H1 (cell line): ENCODE data around the gene ZCWPW2. TPM values are rescaled to one million over a fixed set of nuclear protein-coding genes. Genes with fewer than 3 reads are reported as not detected.

Experiments
- CTCF ChIA-PET: fragments of 300-600 bp; sonication (Branson Sonifier 250); formaldehyde crosslinking; loops from one replicate; lab custom pipeline; 2021; ENCODE audit not compliant: partially characterized antibody; lab: Charles Lee
- POLR2A ChIA-PET: fragments of 300-600 bp; sonication (Branson Sonifier 250); formaldehyde crosslinking; loops from one replicate; lab custom pipeline; 2021; ENCODE audit warnings: inconsistent platforms; ENCODE audit not compliant: partially characterized antibody; lab: Charles Lee
- DNase-seq, 2 experiments: peaks; one replicate each; pipeline versions ENCODE4 v3.0.0 to v3.0.0-alpha.2; 2010 to 2022; ENCODE audit warnings: low spot score in 2 of 2, low read depth in 1 of 2, mixed read lengths in 1 of 2
- FAIRE-seq: peaks from 2 replicates; lab custom pipeline; 2011; peaks lifted over from hg19 to GRCh38; lab: Jason Lieb, UNC
- H2AFZ ChIP-seq: 2 replicates; pipeline ENCODE4 v1.8.1; 2012; ENCODE audit warnings: low read length, inconsistent platforms
- H2AK5ac ChIP-seq: 2 replicates; pipeline ENCODE4 v1.6.1; 2013; ENCODE audit warnings: low read depth, low read length
- H2BK120ac ChIP-seq: replicated peaks from 2 replicates; pipeline ENCODE3; 2013; ENCODE audit warnings: low read depth, low read length, inconsistent platforms
- H2BK12ac ChIP-seq: 2 replicates; pipeline ENCODE4 v1.6.1; 2013; ENCODE audit warnings: low read depth, low read length
- H2BK15ac ChIP-seq: 2 replicates; pipeline ENCODE4 v1.6.1; 2013; ENCODE audit warnings: low read length
- H2BK20ac ChIP-seq: 2 replicates; pipeline ENCODE4 v1.6.1; 2013; ENCODE audit warnings: low read length
- H2BK5ac ChIP-seq: 2 replicates; pipeline ENCODE4 v1.6.1; 2013; ENCODE audit warnings: low read depth, low read length
- H3K14ac ChIP-seq: 2 replicates; pipeline ENCODE4 v1.6.1; 2013; ENCODE audit warnings: inconsistent platforms; ENCODE audit not compliant: insufficient read length
- H3K18ac ChIP-seq: 2 replicates; pipeline ENCODE4 v1.6.1; 2013; ENCODE audit warnings: low read length; ENCODE audit errors: extremely low read depth
- H3K23ac ChIP-seq: 2 replicates; pipeline ENCODE4 v1.6.1; 2013; ENCODE audit warnings: inconsistent platforms; ENCODE audit not compliant: insufficient read length
- H3K23me2 ChIP-seq: 2 replicates; pipeline ENCODE4 v1.6.1; 2013; ENCODE audit warnings: low read depth, low read length
- H3K27ac ChIP-seq: 2 replicates; pipeline ENCODE4 v1.6.1; 2011; ENCODE audit warnings: low read depth, low read length, inconsistent platforms
- H3K27me3 ChIP-seq, 4 experiments: replicated peaks in 1 of 4; 1 replicate in 1 of 4; 2 replicates in 3 of 4; pipeline versions ENCODE4 v1.6.1 to v1.8.1; 2011 to 2013; ENCODE audit warnings: low read length in 3 of 4, mild to moderate bottlenecking in 3 of 4, inconsistent platforms in 2 of 4, mixed read lengths in 2 of 4, moderate library complexity in 1 of 4; ENCODE audit not compliant: control insufficient read depth in 3 of 4, insufficient read depth in 3 of 4; ENCODE audit errors: extremely low read depth in 1 of 4
- H3K36me3 ChIP-seq, 4 experiments: 2 replicates each; pipeline versions ENCODE4 v1.6.1 to v1.8.1; 2011 to 2013; ENCODE audit warnings: mild to moderate bottlenecking in 4 of 4, low read length in 3 of 4, moderate library complexity in 2 of 4, control low read depth in 1 of 4, inconsistent platforms in 1 of 4; ENCODE audit not compliant: insufficient read depth in 4 of 4, control insufficient read depth in 2 of 4
- H3K4ac ChIP-seq: replicated peaks from 2 replicates; pipeline ENCODE3; 2013; ENCODE audit warnings: low read length, low read depth, mixed read lengths, inconsistent platforms; ENCODE audit not compliant: insufficient read length
- H3K4me1 ChIP-seq, 4 experiments: replicated peaks in 1 of 4; 1 replicate in 1 of 4; 2 replicates in 3 of 4; pipeline versions ENCODE4 v1.6.1 to v1.8.1; 2011 to 2013; ENCODE audit warnings: low read length in 3 of 4, inconsistent platforms in 2 of 4, mixed read lengths in 1 of 4; ENCODE audit not compliant: insufficient read depth in 4 of 4, control insufficient read depth in 3 of 4
- H3K4me2 ChIP-seq, 2 experiments: 2 replicates each; pipeline versions ENCODE4 v1.6.1 to v1.8.1; 2011 to 2013; ENCODE audit warnings: low read depth in 2 of 2, low read length in 2 of 2, control low read depth in 1 of 2, inconsistent platforms in 1 of 2, mild to moderate bottlenecking in 1 of 2; ENCODE audit not compliant: insufficient read depth in 1 of 2
- H3K4me3 ChIP-seq, 4 experiments: fragments of 200-600, 300-600 bp in 1 of 4; sonication (generic), shearing (Covaris generic), sonication (Bioruptor Twin) in 1 of 4; 2 replicates each; pipeline versions ENCODE4 v1.5.1 to v1.8.1; 2011 to 2016; ENCODE audit warnings: low read length in 4 of 4, low read depth in 3 of 4, control low read depth in 2 of 4, inconsistent platforms in 2 of 4, mild to moderate bottlenecking in 2 of 4, mixed read lengths in 1 of 4, moderate library complexity in 1 of 4; ENCODE audit not compliant: insufficient read depth in 2 of 4; ENCODE audit errors: extremely low read depth in 1 of 4
- H3K56ac ChIP-seq: replicated peaks from 2 replicates; pipeline ENCODE3; 2013; ENCODE audit warnings: low read depth, mild to moderate bottlenecking, mixed read lengths, low read length, inconsistent platforms; ENCODE audit not compliant: insufficient read length
- H3K79me1 ChIP-seq: 2 replicates; pipeline ENCODE4 v1.6.1; 2013; ENCODE audit warnings: low read depth, low read length, control low read depth
- H3K79me2 ChIP-seq, 2 experiments: 2 replicates each; pipeline versions ENCODE4 v1.6.1 to v1.8.1; 2012 to 2013; ENCODE audit warnings: low read length in 2 of 2, mild to moderate bottlenecking in 2 of 2, inconsistent platforms in 1 of 2; ENCODE audit not compliant: insufficient read depth in 2 of 2, control insufficient read depth in 1 of 2
- H3K9ac ChIP-seq, 4 experiments: replicated peaks in 1 of 4; 1 replicate in 1 of 4; 2 replicates in 3 of 4; pipeline versions ENCODE4 v1.6.1 to v1.8.1; 2011 to 2013; ENCODE audit warnings: low read depth in 3 of 4, low read length in 3 of 4, control low read depth in 2 of 4, mild to moderate bottlenecking in 2 of 4, moderate library complexity in 2 of 4, inconsistent platforms in 1 of 4; ENCODE audit errors: extremely low read depth in 1 of 4
- H3K9me3 ChIP-seq, 2 experiments: 2 replicates each; pipeline versions ENCODE4 v1.6.1 to v1.8.1; 2012 to 2013; ENCODE audit warnings: mild to moderate bottlenecking in 2 of 2, moderate library complexity in 2 of 2, control low read depth in 1 of 2, inconsistent platforms in 1 of 2, low read depth in 1 of 2, low read length in 1 of 2, mixed read lengths in 1 of 2; ENCODE audit not compliant: insufficient read depth in 2 of 2
- H4K20me1 ChIP-seq, 2 experiments: replicated peaks in 1 of 2; 2 replicates each; pipeline versions ENCODE3 to v1.8.1; 2011 to 2013; ENCODE audit warnings: inconsistent platforms in 2 of 2, low read length in 2 of 2, mild to moderate bottlenecking in 1 of 2; ENCODE audit not compliant: insufficient read depth in 2 of 2, control insufficient read depth in 1 of 2
- H4K5ac ChIP-seq: 2 replicates; pipeline ENCODE4 v1.6.1; 2013; ENCODE audit warnings: low read length, low read depth, mixed read lengths, inconsistent platforms; ENCODE audit not compliant: insufficient read length
- H4K8ac ChIP-seq: 2 replicates; pipeline ENCODE4 v1.8.0; 2013; ENCODE audit warnings: mild to moderate bottlenecking, moderate library complexity, low read length, inconsistent platforms; ENCODE audit not compliant: insufficient read depth; ENCODE audit errors: extremely low read depth
- H4K91ac ChIP-seq: replicated peaks from 2 replicates; pipeline ENCODE3; 2013; ENCODE audit warnings: low read length, mixed read lengths, inconsistent platforms; ENCODE audit not compliant: insufficient read length
- CBX5 ChIP-seq: fragments of 300-800, 300-1000 bp; sonication (generic); IDR thresholded peaks from 2 replicates; pipeline ENCODE4 v1.7.1; 2016; ENCODE audit warnings: antibody characterized with exemption, low read length, low read depth
- CREB1 ChIP-seq: IDR thresholded peaks from 2 replicates; pipeline ENCODE4 v1.6.1; 2012; ENCODE audit warnings: inconsistent platforms
- JUND ChIP-seq: IDR thresholded peaks from 2 replicates; pipeline ENCODE4 v1.6.1; 2011; ENCODE audit warnings: mild to moderate bottlenecking, improper control_type of control experiment, low read length
- KDM5A ChIP-seq: fragments of 200-600 bp; IDR thresholded peaks from 2 replicates; pipeline ENCODE4 v1.7.1; 2012; ENCODE audit warnings: mild to moderate bottlenecking, low read length, inconsistent platforms, mixed read lengths
- POU5F1 ChIP-seq: IDR thresholded peaks from 2 replicates; pipeline ENCODE4 v1.6.1; 2011; ENCODE audit warnings: low read depth, mild to moderate bottlenecking, low read length, moderate library complexity
- SAP30 ChIP-seq: fragments of 300-600 bp; sonication (generic); IDR thresholded peaks from 2 replicates; pipeline ENCODE4 v1.7.1; 2012; ENCODE audit warnings: low read length, moderate library complexity, mild to moderate bottlenecking, inconsistent platforms; ENCODE audit not compliant: insufficient read depth, insufficient replicate concordance
- SRF ChIP-seq: IDR thresholded peaks from 2 replicates; pipeline ENCODE4 v1.6.1; 2011; ENCODE audit warnings: mild to moderate bottlenecking, low read depth, low read length, moderate library complexity
- SUZ12 ChIP-seq: fragments of 200-600 bp; sonication (generic); IDR thresholded peaks from 2 replicates; pipeline ENCODE4 v1.6.1; 2012; ENCODE audit warnings: mild to moderate bottlenecking, inconsistent platforms, low read length, moderate library complexity, mixed read lengths
- TBP ChIP-seq: IDR thresholded peaks from 2 replicates; pipeline ENCODE4 v1.6.1; 2011; ENCODE audit warnings: low read depth, low read length, improper control_type of control experiment
- WGBS, 2 experiments: shearing (Covaris generic) in 1 of 2; methylation state at CpG; one replicate each; pipeline versions ENCODE4 v1.1.6 to v1.1.7; 2013 to 2015; ENCODE audit warnings: low lambda C conversion rate in 2 of 2, mixed read lengths in 2 of 2, inconsistent platforms in 1 of 2, low coverage in 1 of 2, missing lambda C conversion rate in 1 of 2; ENCODE audit not compliant: insufficient replicate concordance in 2 of 2, insufficient coverage in 1 of 2, insufficient read length in 1 of 2; ENCODE audit errors: extremely low coverage in 1 of 2, missing lambda C conversion rate in 1 of 2; 5-methylcytosine and 5-hydroxymethylcytosine counted together
- polyA plus RNA-seq, 7 experiments: library from polyadenylated mRNA; depleted of rRNA in 3 of 7; stranded (reverse) in 5 of 7; unstranded in 2 of 7; fragments of >200 nt in 5 of 7; fragments of 200-250 nt in 2 of 7; gene quantifications; 1 replicate in 5 of 7; 2 replicates in 1 of 7; 4 replicates in 1 of 7; pipeline versions ENCODE4 v1.2.1 to v1.2.3, GENCODE V29; 2011 to 2013; ENCODE audit warnings: missing spikeins in 2 of 7, mixed read lengths in 2 of 7
- total RNA-seq: library from RNA; stranded (reverse); fragmentation: NEBNext Ultra II Directional; extraction: Animal tissue kit (Norgen Biotek cat#: 25700); gene quantifications from 2 replicates; pipeline ENCODE4 v1.2.1, GENCODE V29; 2021

The ZCWPW2 gene
- total and polyA plus RNA-seq, 2 of the 8 experiments (the other 6 are each of a cell fraction or from before 2014, with no cell fraction given) = 0.11 to 0.39 TPM

GRCh38 chr3:28315711-28316110 is 32.8 kb upstream of the ZCWPW2 start:
- H2AFZ ChIP-seq = no peak overlapping the region
- WGBS, 2 experiments = 87% methylated on average over 1 of the region's 1 CpG; no CpG with 5 or more reads in 1 of the 2 experiments
- no peaks in the 10 kb centered on the region for H3K9me3 ChIP-seq
- ChIA-PET POLR2A (no interaction called here), CTCF (interaction anchor here (0.9 to 1.2 kb wide), 4 partner anchors 12 to 954 kb away, joined by 3 to 8 read pairs (median 4); no protein-coding TSS in a partner anchor)
- FAIRE-seq = no peak
- H3K18ac ChIP-seq = no peak overlapping the region
- no peak overlapping the region for H3K4ac ChIP-seq
- no peak overlapping the region for H3K23ac ChIP-seq
- H3K27me3 ChIP-seq = no peaks in the 10 kb centered on the region
- H3K9ac ChIP-seq = no peak overlapping the region
- no peak overlapping the region for H2BK20ac ChIP-seq
- no peak overlapping the region for H3K4me2 ChIP-seq
- H2BK12ac ChIP-seq = no peak overlapping the region
- peaks cover 0 to 4% (median 0%) of the 10 kb centered on the region in 4 experiments; a peak in 3 of 8 replicates for H3K36me3 ChIP-seq
- H2BK5ac ChIP-seq = no peak overlapping the region
- no peak overlapping the region for H3K4me3 ChIP-seq
- H4K91ac ChIP-seq = no peak overlapping the region
- H2BK120ac ChIP-seq = no peak overlapping the region
- H3K79me2 ChIP-seq = no peaks in the 10 kb centered on the region; a peak in 1 of 4 replicates
- H2BK15ac ChIP-seq = no peak overlapping the region
- H4K8ac ChIP-seq = no peak overlapping the region
- no peak overlapping the region for H4K5ac ChIP-seq
- no peak overlapping the region for H2AK5ac ChIP-seq
- H3K4me1 ChIP-seq = no peaks in the 10 kb centered on the region
- H3K23me2 ChIP-seq = no peaks in the 10 kb centered on the region
- no peak for TF ChIP-seq KDM5A
- TF ChIP-seq POU5F1 = no peak
- TF ChIP-seq SRF = no peak
- no peak for TF ChIP-seq CBX5
- TF ChIP-seq CREB1 = no peak
- TF ChIP-seq SAP30 = no peak
- no peak for TF ChIP-seq SUZ12
- no peak for TF ChIP-seq JUND
- no peak for TF ChIP-seq TBP
- no peaks in the 10 kb centered on the region for H3K79me1 ChIP-seq
- H4K20me1 ChIP-seq = peaks cover 0 to 1% of the 10 kb centered on the region in 2 experiments
- no peak overlapping the region for H3K14ac ChIP-seq
- H3K27ac ChIP-seq = no peak overlapping the region
- DNase-seq = no peak
- H3K56ac ChIP-seq = no peak overlapping the region
